Neural progenitor cell (in vitro differentiated cells): Measurements from ENCODE around the gene LIN9.

Experiments
- CTCF ChIP-seq: fragments of 200-600 bp; sonication (generic); IDR thresholded peaks from 2 replicates; pipeline ENCODE4 v1.5.1; 2017; ENCODE audit warnings: antibody characterized with exemption, mild to moderate bottlenecking
- EZH2 ChIP-seq: fragments of 200-600 bp; sonication (generic); IDR thresholded peaks from 2 replicates; pipeline ENCODE4 v1.6.1; 2017; ENCODE audit warnings: antibody characterized with exemption, mild to moderate bottlenecking, moderate library complexity

GRCh38 chr1:226223786-226224244 lies 85.1 kb downstream of the LIN9 start:
- TF ChIP-seq CTCF (peak; percentile 38), EZH2 (peak; percentile 87)
